GM12878 (cell line): ENCODE data around the gene EIF3B. TPM values are rescaled to one million over a fixed set of nuclear protein-coding genes. Genes with fewer than 3 reads are reported as not detected.

Source experiments
- ATAC-seq: fragments of 200-7000 bp; cut with Tn5 transposase; 3 replicates; pipeline ENCODE4 v1.9.1; 2020; ENCODE audit warnings: mild to moderate bottlenecking, moderate library complexity
- BruUV-seq: library from RNA; stranded (reverse); fragments of 400-500 nt; replicated peaks from 2 replicates; lab custom pipeline; 2021; lab: Mats Ljungman, UMichigan
- CTCF ChIA-PET: fragments of 300-600 bp; sonication (Branson Sonifier 250); formaldehyde crosslinking; extraction: SDS; loops from one replicate; lab custom pipeline; 2021; ENCODE audit warnings: inconsistent platforms; lab: Yijun Ruan, JAX
- POLR2A ChIA-PET: fragments of 350-600 bp; formaldehyde crosslinking; extraction: SDS; loops from one replicate; lab custom pipeline; 2021; ENCODE audit warnings: inconsistent platforms; lab: Charles Lee
- RAD21 ChIA-PET: fragments of 300-600 bp; sonication (Branson Sonifier 250); formaldehyde crosslinking; loops from one replicate; lab custom pipeline; 2023; ENCODE audit warnings: antibody characterized with exemption; ENCODE audit not compliant: unreplicated experiment; lab: Charles Lee
- SMC1A ChIA-PET: fragments of 300-600 bp; sonication (Branson Sonifier 250); formaldehyde crosslinking; loops from one replicate; lab custom pipeline; 2023; ENCODE audit not compliant: unreplicated experiment, uncharacterized antibody; lab: Charles Lee
- DNase-seq: peaks from one replicate; pipeline ENCODE4 v3.0.0-alpha.2; 2011; ENCODE audit warnings: low read depth, low spot score
- FAIRE-seq: peaks from 3 replicates; lab custom pipeline; 2011; peaks lifted over from hg19 to GRCh38; lab: Jason Lieb, UNC
- H2AFZ ChIP-seq: 2 replicates; pipeline ENCODE4 v1.6.0; 2011; ENCODE audit warnings: low read depth, low read length, control low read depth; ENCODE audit not compliant: control insufficient read depth
- H3K27ac ChIP-seq: 2 replicates; pipeline ENCODE4 v1.5.1; 2011; ENCODE audit warnings: control low read depth; ENCODE audit not compliant: control insufficient read depth, insufficient read depth
- H3K27me3 ChIP-seq, 2 experiments: replicated peaks in 1 of 2; 2 replicates each; pipeline versions ENCODE4 v1.6.0 to v1.6.1; 2011; ENCODE audit warnings: low read length in 1 of 2; ENCODE audit not compliant: control insufficient read depth in 2 of 2, insufficient read depth in 2 of 2
- H3K36me3 ChIP-seq, 2 experiments: 2 replicates each; pipeline ENCODE4 v1.5.1; 2011; ENCODE audit warnings: low read length in 1 of 2; ENCODE audit not compliant: control insufficient read depth in 2 of 2, insufficient read depth in 2 of 2
- H3K4me1 ChIP-seq: 2 replicates; pipeline ENCODE4 v1.6.1; 2011; ENCODE audit warnings: mild to moderate bottlenecking, low read length, moderate library complexity, mixed read lengths; ENCODE audit not compliant: control insufficient read depth, insufficient read depth
- H3K4me2 ChIP-seq: 2 replicates; pipeline ENCODE4 v1.6.0; 2011; ENCODE audit warnings: control low read depth; ENCODE audit not compliant: control insufficient read depth, insufficient read depth
- H3K4me3 ChIP-seq: fragments of 200-600 bp; sonication (generic); 2 replicates; pipeline ENCODE4 v1.5.1; 2016
- H3K79me2 ChIP-seq: 2 replicates; pipeline ENCODE4 v1.6.0; 2011; ENCODE audit warnings: low read length; ENCODE audit not compliant: control insufficient read depth, insufficient read depth
- H3K9ac ChIP-seq: 2 replicates; pipeline ENCODE4 v1.8.0; 2011; ENCODE audit warnings: low read length, control low read depth, mixed read lengths; ENCODE audit not compliant: control insufficient read depth, insufficient read depth
- H3K9me3 ChIP-seq: replicated peaks from 3 replicates; pipeline ENCODE4 v1.5.1; 2011; ENCODE audit warnings: mild to moderate bottlenecking, low read length; ENCODE audit not compliant: control insufficient read depth, insufficient read depth
- H4K20me1 ChIP-seq: 2 replicates; pipeline ENCODE4 v1.6.0; 2011; ENCODE audit not compliant: control insufficient read depth, insufficient read depth
- E2F4 ChIP-seq: IDR thresholded peaks from 2 replicates; pipeline ENCODE4 v1.6.1; 2012; ENCODE audit warnings: low read depth, low read length, improper control_type of control experiment
- MEF2A ChIP-seq: IDR thresholded peaks from 2 replicates; pipeline ENCODE4 v1.6.1; 2011; ENCODE audit warnings: low read depth, mild to moderate bottlenecking, low read length, moderate library complexity; ENCODE audit not compliant: insufficient read depth
- PAX5 ChIP-seq: IDR thresholded peaks from 2 replicates; pipeline ENCODE4 v1.6.1; 2011; ENCODE audit warnings: low read depth, low read length, borderline replicate concordance
- STAT3 ChIP-seq: IDR thresholded peaks from 2 replicates; pipeline ENCODE4 v1.6.1; 2011; ENCODE audit warnings: low read depth, low read length, improper control_type of control experiment
- SUPT20H ChIP-seq: IDR thresholded peaks from 2 replicates; pipeline ENCODE4 v1.6.1; 2011; ENCODE audit warnings: low read depth, mild to moderate bottlenecking, low read length, moderate library complexity, borderline replicate concordance; ENCODE audit not compliant: control insufficient read depth
- WGBS: methylation state at CpG from one replicate; pipeline ENCODE4 v1.1.6; 2016; ENCODE audit warnings: low lambda C conversion rate; ENCODE audit not compliant: insufficient replicate concordance, insufficient coverage; ENCODE audit errors: missing lambda C conversion rate; 5-methylcytosine and 5-hydroxymethylcytosine counted together
- in situ Hi-C: fragments of 300-500 bp; cut with MboI; formaldehyde crosslinking; loops from 9 replicates; pipeline ENCODE4 v1.14.3; 2018; ENCODE audit warnings: mixed read lengths
- intact Hi-C: fragments of 100-400 bp; cut with micrococcal nuclease; formaldehyde crosslinking; loops from one replicate; pipeline ENCODE4 v1.14.2; 2022; ENCODE audit not compliant: unreplicated experiment
- polyA plus RNA-seq, 11 experiments: library from polyadenylated mRNA; depleted of rRNA in 4 of 11; unstranded in 6 of 11; stranded (reverse) in 5 of 11; fragments of >200 nt; fragmentation: Nextera tagmentation in 4 of 11; fragmentation: Illumina TruSeq in 1 of 11; extraction: Ambion mirVana in 4 of 11; extraction: Trizol in 1 of 11; gene quantifications; 1 replicate in 1 of 11; 2 replicates in 10 of 11; pipeline versions ENCODE4 v1.2.1 to v1.2.3, GENCODE V29; 2011 to 2016; ENCODE audit warnings: inconsistent platforms in 2 of 11, missing spikeins in 2 of 11, low read depth in 1 of 11
- total RNA-seq, 4 experiments: library from RNA; depleted of rRNA in 3 of 4; stranded (reverse); fragments of >200 nt in 3 of 4; fragmentation: Illumina TruSeq in 1 of 4; extraction: Trizol in 1 of 4; gene quantifications; 2 replicates each; pipeline versions ENCODE4 v1.2.1 to v1.2.3, GENCODE V29; 2013 to 2021
- TF ChIP-seq, protein P1 (sequence below): IDR thresholded peaks from 2 replicates; pipeline ENCODE4 v1.6.1; 2012; ENCODE audit warnings: improper control_type of control experiment, low read depth, low read length; ENCODE audit not compliant: insufficient replicate concordance

The EIF3B gene
- total and polyA plus RNA-seq, 10 of the 15 experiments (the other 5 are each of a cell fraction or from before 2014, with no cell fraction given) = 17.6 to 275 (median 153) TPM

- Histone ChIP-seq H3K4me3 (peak overlapping the region; percentile 95), H4K20me1 (no peaks in the 10 kb centered on the region), H3K36me3 (no peaks in the 10 kb centered on the region), H3K9me3 (no peaks in the 10 kb centered on the region), H3K4me1 (peaks cover 32% of the 10 kb centered on the region), H3K9ac (peak overlapping the region; percentile 48; the same call in 1 of the 2 replicates), H3K4me2 (peak overlapping the region; percentile 99), H3K79me2 (peaks cover 27% of the 10 kb centered on the region), H3K27ac (peak overlapping the region; percentile 37; the same call in 1 of the 2 replicates), H2AFZ (peak overlapping the region; percentile 99), H3K27me3 (no peaks in the 10 kb centered on the region)
- ATAC-seq (no peak), FAIRE-seq (no peak), DNase-seq (no peak)
- in situ Hi-C loops (no loop called here), intact Hi-C loops (no loop called here)
- BruUV-seq = TSS peak; percentile 62
- RAD21 ChIA-PET = interaction anchor here (1.0 to 1.2 kb wide), 3 partner anchors 19 to 66 kb away, joined by 3 to 5 read pairs (median 4); no protein-coding TSS in a partner anchor
- 20% methylated on average over 6 of the region's 6 CpGs for WGBS
- SMC1A ChIA-PET = no interaction called here
- CTCF ChIA-PET = no interaction called here
- TF ChIP-seq STAT3 = no peak
- no peak for TF ChIP-seq E2F4
- POLR2A ChIA-PET = interaction anchor here (1.0 to 1.3 kb wide), 2 partner anchors 32 to 47 kb away, joined by 3 to 4 read pairs; no protein-coding TSS in a partner anchor
These were observed 48.0 kb downstream of the EIF3B start for GRCh38 chr7:2402687-2403013.

GRCh38 chr7:2403014-2403717 lies 48.5 kb downstream of the EIF3B start, which contains the start of gene CHST12:
CHST12 (plus strand) TSS chr7:2403611; CDS start chr7:2432640, 29,029 bp downstream.
- Histone ChIP-seq H3K27me3 (no peaks in the 10 kb centered on the region), H3K4me1 (peaks cover 38% of the 10 kb centered on the region), H3K9ac (peak within 1 kb of the TSS; percentile 74), H3K4me2 (peak within 1 kb of the TSS; percentile 99), H3K36me3 (no peaks in the 10 kb centered on the region), H3K27ac (peak within 1 kb of the TSS; percentile 84), H3K4me3 (peak within 1 kb of the TSS; percentile 95), H3K79me2 (peaks cover 29% of the 10 kb centered on the region), H2AFZ (peak within 1 kb of the TSS; percentile 99), H3K9me3 (no peaks in the 10 kb centered on the region), H4K20me1 (no peaks in the 10 kb centered on the region)
- peak; percentile 71 for FAIRE-seq
- SMC1A ChIA-PET = interaction anchor here (0.6 kb wide), 1 partner anchor 10 kb away, joined by 3 read pairs; no protein-coding TSS in a partner anchor
- intact Hi-C loops = no loop called here
- peak; percentile 41 for ATAC-seq
- RAD21 ChIA-PET = interaction anchor here (1.0 to 1.2 kb wide), 3 partner anchors 19 to 66 kb away, joined by 3 to 5 read pairs (median 4); no protein-coding TSS in a partner anchor
- no TSS peak for BruUV-seq
- under 1% methylated on average over 36 of the region's 89 CpGs for WGBS
- in situ Hi-C loops = no loop called here
- peak; percentile 65 for DNase-seq
- POLR2A ChIA-PET = interaction anchor here (1.0 to 1.4 kb wide), 3 partner anchors 33 to 166 kb away, joined by 3 to 4 read pairs (median 3); no protein-coding TSS in a partner anchor
- CTCF ChIA-PET = no interaction called here
- TF ChIP-seq SUPT20H (no peak), MEF2A (no peak), PAX5 (no peak)
- TF ChIP-seq, protein P1, sequence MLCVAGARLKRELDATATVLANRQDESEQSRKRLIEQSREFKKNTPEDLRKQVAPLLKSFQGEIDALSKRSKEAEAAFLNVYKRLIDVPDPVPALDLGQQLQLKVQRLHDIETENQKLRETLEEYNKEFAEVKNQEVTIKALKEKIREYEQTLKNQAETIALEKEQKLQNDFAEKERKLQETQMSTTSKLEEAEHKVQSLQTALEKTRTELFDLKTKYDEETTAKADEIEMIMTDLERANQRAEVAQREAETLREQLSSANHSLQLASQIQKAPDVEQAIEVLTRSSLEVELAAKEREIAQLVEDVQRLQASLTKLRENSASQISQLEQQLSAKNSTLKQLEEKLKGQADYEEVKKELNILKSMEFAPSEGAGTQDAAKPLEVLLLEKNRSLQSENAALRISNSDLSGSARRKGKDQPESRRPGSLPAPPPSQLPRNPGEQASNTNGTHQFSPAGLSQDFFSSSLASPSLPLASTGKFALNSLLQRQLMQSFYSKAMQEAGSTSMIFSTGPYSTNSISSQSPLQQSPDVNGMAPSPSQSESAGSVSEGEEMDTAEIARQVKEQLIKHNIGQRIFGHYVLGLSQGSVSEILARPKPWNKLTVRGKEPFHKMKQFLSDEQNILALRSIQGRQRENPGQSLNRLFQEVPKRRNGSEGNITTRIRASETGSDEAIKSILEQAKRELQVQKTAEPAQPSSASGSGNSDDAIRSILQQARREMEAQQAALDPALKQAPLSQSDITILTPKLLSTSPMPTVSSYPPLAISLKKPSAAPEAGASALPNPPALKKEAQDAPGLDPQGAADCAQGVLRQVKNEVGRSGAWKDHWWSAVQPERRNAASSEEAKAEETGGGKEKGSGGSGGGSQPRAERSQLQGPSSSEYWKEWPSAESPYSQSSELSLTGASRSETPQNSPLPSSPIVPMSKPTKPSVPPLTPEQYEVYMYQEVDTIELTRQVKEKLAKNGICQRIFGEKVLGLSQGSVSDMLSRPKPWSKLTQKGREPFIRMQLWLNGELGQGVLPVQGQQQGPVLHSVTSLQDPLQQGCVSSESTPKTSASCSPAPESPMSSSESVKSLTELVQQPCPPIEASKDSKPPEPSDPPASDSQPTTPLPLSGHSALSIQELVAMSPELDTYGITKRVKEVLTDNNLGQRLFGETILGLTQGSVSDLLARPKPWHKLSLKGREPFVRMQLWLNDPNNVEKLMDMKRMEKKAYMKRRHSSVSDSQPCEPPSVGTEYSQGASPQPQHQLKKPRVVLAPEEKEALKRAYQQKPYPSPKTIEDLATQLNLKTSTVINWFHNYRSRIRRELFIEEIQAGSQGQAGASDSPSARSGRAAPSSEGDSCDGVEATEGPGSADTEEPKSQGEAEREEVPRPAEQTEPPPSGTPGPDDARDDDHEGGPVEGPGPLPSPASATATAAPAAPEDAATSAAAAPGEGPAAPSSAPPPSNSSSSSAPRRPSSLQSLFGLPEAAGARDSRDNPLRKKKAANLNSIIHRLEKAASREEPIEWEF = no peak
